NCI-H2227 (cell line): Measurements from ENCODE around the gene NMRAL1.
A peak's percentile ranks its signal among the peaks of the same experiment; 100 is the strongest.

ENCODE experiments used
- DNase-seq: peaks from one replicate; lab custom pipeline; 2025; ENCODE audit not compliant: unreplicated experiment; lab: John Stamatoyannopoulos, UW

Gene NMRAL1

DNA sequence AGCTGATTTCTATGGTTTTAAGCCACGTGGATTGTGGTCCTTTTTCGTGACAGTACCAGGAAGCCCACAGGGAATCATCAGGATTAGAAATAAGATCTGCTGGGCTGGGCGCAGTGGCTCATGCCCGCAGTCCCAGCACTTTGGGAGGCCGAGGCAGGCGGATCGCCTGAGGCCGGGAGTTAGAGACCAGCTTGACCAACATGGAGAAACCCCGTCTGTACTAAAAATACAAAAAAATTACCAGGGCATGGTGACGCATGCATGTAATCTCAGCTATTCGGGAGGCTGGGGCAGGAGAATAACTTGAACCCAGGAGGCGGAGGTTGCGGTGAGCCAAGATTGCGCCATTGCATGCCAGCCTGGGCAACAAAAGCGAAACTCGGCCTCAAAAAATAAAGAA lies 6.5 kb downstream of the NMRAL1 start:
- DNase-seq = no peak

DNA sequence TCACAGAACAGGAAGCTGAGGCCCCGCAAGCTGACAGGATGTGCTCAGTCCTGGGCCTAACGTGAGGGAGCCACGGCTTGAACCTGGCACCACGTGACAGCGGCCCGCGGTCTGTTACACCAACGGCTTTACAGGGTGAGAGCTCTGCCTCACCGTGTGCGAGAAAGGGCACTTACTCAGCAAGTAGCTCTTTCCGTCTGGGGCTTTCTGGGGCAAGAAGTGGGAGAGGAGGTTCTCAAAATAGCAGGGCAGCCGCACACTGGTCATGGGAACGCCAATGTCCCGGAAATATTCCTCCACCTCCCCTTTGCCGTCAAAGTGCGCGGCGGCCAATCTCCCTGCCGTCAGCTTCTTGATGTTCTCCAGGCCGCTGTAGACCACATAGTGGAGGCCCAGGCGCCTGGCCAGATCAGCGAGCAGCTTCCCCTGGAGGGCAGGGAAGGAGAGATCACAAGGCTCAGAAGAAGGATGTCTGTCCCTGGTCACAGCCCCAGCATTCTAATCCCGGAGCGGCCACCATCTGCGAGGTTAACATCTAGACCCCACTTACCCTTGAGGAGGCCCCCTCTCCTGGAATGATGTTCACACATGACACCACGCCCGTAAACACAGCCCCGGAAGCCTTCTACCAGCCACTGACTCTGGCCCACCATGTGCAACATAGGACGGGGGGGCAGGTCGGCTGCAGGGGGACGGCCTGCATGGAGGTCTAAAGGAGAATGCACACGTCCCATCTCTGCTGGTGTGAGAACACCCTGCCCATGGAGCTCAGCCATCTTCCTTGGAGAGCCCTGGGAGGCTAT lies 8.2 kb downstream of the NMRAL1 start:
- DNase-seq = no peak

DNA sequence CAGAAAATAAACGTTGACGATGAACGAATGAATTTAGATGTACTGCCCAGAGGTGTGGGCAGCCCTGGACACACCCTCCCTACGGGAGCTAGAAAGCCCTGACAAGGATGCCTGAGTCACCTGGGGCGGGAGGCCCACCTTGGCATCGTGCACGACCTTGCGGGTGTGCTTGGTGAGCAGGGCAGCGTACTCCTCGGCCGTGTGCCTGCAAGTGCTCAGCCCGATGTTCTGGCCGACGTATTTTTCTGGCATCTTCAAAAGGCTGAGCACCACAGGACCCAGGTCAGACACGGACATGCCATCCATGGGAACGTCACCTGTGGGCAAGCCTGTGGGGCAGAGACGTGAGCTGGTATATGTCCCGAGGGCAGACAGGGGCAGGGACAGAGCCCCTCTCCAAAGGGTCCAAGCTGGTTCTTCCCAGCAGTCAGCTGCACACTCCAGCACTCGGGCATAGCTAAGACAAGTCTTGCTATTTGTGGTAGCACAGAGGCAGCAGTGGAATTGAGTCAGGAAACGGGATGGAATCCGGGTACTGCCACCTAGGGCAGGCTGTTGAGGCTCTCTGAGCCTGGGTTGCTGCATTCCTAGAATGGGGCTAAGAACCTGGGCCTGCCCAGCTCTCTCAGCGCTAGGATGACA lies 10.8 kb downstream of the NMRAL1 start:
- DNase-seq = no peak

DNA sequence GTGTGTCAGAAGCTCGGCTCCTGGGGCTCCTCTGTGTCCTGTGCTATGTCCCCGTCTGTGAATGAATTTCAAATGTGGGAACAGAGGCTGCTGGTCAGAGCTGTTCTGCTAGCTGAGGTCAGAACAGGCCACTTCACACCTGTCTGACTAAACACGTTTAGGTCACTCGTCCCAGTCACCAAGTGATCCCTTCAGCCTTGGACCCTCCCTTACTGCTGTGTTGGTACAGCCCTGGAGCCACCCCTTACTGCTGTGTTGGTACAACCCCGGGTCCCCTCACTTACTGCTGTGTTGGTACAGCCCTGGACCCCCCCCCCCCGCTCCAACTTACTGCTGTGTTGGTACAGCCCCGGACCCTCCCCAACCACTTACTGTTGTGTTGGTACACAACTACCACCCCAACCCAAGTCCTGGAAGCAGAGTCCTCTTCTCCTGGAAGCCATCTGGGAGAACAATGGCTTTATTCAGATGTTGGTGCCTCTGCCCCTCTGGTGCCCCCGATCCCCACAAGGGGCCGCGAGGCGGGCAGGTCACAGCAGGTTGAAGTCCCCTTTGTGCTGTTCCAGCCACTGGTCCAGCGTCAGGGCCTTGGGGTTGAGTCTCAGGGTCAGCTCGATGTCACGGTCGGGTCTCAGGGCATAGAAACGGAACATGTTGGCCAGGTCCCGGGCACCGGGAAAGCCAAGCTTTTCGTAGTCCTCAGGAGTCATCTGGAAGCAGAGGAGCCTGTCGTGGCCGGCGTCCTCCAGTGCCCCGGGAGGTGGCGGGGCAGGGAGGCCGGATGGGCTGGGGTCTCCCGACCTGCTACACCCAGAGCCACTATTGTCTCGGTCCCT lies 13.0 kb downstream of the NMRAL1 start:
- DNase-seq = peak; percentile 62

DNA sequence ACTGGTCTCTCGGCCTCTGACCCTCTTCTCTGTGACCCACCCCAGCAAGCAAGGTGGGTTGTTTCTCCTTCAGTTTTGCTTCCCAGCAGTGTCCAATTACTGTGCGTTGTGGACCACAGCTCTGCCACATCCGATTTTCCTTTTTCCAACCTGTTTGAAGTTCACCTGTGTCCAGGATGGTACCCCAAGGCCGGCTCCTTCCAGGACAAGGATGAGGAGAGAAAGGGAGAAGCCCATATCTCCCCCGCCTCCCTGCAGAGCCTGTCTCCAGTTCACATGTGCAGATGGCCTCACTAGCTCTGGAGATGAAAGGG lies 13.5 kb downstream of the NMRAL1 start:
- peak; percentile 62 for DNase-seq

DNA sequence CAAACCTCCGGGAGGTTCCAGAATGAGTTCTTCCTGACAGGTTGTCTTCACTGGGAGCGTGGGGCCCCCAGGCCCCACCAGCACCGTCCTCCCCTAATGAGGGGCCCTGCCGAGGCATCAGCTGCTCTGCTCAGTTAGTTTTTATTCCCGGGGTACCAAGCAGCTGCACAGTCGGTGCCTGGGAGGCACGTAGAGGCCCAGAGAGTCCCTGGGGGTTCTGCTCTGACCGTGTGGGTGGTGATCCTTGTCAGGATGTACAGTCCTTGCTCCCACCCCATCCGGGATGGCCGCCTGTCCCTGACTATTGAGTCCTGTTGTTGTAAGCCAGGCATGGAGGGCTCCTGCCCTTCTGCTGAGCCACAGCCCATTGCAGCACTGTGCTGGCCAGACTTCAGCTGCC lies 18.5 kb downstream of the NMRAL1 start:
- no peak for DNase-seq

DNA sequence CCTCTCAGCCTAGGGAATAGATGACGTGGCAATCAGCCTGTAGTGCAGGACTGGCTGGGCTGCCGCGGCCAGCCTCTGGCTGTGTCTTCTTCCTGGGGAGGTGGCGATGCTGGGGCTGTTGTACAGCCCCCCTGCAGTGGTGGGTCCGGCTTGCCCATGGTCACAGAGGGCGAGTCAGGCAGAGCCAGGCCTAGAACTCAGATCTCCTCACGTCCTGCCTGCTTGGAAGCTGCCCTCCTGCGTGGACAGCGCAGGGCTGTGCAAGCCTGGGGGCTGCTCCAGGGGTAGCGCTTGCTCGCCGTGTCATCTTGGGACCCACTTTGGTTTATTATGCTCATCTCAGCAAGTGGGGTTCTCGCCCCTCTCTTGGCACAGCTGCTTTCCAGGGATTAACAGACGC lies 19.3 kb downstream of the NMRAL1 start:
- DNase-seq = no peak

DNA sequence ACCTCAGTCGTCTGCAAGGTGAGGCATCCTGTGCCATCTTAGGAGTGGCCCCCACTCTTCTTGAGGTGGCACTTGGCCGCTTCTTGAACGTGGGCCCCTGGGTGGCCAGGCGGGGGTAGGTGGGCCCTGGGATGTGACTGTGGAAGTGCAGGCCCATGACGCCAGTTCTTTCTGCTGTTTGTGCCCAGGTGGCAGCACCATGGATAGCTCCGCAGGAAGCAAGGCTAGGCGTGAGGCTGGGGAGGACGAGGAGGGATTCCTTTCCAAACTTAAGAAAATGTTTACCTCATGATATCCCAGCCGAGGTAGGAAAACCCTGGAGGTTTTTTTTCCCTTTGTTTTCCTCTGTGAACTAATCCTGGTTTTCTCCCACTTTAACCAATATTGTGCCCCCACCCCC lies 19.8 kb downstream of the NMRAL1 start:
- DNase-seq = no peak

DNA sequence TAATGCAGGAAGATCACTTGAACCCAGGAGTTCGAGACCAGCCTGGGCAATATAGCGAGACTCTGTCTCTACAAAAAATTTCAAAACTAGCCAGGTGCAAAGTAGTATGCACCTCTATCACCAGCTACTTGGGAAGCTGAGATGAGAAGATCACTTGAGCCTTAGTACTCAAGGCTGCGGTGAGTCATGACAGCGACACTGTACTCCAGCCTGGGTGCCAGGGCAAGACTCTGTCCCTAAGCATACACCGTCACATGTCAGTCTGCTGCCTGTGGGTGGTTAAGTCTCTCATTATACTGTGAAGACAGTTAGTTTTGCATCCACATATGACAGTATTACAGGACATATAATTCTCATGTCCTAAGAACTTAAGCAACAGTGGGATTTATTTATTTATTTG lies 21.8 kb downstream of the NMRAL1 start:
- DNase-seq = no peak

DNA sequence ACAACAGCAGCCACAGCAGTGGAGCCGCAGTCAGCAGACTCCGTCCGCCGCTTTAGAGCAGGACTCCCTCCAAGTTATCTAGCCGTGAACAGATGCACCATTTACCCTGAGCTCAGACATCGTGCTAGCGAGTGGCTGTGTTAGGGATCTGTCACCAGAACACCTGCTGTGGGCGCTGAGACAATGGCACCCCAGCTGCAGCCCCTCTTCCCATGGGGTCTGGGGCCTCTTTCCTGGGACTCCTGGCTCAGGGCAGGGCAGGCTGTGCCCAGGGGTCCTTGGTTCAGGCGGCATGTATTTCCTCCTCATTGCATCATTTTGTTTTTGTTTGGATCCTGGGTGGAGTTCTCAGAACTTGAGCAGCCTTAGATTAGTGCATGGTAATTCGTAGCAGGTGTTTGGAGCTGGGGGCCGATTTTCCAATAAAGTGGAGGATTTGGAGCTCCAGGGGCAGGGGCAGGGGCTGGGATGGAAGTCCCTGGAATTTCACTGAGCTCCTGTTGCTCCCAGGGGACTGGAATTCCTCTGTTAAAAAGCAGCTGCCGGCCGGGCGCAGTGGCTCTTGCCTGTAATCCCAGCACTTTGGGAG lies 23.4 kb downstream of the NMRAL1 start:
- no peak for DNase-seq

DNA sequence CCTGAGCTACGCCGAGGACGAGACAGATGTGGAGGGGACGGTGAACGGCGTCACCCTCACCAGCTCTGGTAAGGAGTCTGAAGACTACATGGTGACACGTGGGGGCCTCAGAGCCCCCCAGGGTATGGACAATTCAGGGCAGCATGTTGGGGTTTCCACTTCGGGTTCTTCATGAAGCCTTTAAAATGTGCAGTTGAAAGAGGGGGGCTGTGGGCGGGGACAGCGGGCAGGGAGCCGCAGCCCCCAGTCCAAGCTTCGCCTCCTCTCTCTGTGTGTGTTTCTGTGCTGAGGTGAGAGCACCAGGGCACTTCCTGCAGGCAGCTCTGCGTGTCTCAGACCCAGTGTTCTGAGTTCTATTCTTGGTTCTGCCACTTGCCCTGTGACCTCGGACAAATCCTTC lies 24.0 kb downstream of the NMRAL1 start:
- no peak for DNase-seq

DNA sequence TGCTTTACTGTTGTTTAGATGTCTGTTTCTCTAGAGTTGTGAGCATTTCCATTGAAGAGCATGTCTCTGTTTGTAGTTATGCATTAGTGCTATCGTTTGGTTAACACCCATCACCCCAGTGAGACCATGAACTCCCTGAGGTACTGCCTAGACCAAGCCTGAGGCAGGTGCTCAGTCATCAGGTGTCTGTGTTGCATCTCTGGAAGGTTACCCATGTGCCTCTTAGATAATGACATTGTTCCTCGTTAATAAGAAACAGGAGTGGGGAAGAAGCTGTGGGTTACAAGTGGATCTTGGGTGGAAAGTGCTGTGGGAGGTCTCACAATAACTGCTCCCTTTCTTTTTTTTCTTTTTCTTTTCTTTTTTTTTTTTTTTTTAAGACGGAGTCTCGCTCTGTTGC lies 30.4 kb downstream of the NMRAL1 start:
- DNase-seq = no peak

DNA sequence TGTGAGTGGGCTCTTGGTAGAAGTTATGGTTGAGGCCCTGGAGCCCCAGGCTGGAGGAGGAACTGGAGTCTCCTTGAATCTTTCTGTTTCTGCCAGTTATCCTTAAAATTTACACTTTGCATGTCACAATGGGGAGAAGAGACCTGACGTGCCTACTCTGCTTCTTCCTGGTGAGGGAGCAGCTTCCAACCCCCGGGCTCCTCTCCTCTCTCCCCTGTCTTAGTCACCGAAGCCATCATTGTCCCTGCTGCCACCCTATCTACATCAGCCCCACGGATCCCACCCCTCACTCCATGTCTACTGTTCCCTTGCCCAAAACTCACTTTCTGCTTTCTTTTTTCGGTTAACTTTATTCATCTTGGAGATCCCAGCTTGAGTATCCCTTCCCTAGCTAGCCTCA lies 31.2 kb downstream of the NMRAL1 start:
- DNase-seq = no peak

DNA sequence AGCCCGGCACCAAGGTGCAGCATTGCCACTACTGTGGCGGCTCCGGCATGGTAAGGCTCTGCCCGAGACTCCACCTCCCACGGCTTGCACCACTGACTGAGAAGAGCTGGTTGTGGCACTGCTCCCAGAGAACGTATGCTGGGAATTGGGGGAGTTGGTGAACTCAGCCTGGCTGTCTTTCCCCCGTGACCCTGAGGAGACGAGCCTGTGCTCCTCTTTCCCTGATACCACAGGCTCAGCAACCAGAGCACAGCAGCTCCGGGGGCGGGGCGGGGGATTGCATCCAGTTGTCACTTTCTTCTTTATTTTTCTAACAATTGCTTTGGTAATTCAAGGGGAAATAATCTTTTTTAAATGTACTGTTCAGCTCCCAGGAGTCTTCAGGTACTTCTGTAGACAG lies 32.1 kb downstream of the NMRAL1 start:
- DNase-seq = no peak

DNA sequence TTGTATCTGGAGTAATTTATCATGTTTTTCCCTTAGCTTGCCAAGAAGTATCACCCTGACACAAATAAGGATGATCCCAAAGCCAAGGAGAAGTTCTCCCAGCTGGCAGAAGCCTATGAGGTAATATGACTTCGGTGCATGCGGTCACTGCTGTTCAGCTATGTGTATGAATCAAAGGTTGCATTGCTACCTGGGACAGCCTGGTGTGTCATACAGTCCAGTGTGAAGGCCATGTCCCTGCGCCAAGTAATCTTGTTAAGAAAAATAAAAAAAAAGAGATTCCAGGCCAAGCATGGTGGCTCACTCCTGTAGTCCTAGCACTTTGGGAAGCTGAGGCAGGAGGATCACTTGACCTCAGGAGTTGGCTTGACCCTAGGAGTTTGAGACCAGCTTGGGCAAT lies 37.1 kb downstream of the NMRAL1 start:
- DNase-seq = no peak

DNA sequence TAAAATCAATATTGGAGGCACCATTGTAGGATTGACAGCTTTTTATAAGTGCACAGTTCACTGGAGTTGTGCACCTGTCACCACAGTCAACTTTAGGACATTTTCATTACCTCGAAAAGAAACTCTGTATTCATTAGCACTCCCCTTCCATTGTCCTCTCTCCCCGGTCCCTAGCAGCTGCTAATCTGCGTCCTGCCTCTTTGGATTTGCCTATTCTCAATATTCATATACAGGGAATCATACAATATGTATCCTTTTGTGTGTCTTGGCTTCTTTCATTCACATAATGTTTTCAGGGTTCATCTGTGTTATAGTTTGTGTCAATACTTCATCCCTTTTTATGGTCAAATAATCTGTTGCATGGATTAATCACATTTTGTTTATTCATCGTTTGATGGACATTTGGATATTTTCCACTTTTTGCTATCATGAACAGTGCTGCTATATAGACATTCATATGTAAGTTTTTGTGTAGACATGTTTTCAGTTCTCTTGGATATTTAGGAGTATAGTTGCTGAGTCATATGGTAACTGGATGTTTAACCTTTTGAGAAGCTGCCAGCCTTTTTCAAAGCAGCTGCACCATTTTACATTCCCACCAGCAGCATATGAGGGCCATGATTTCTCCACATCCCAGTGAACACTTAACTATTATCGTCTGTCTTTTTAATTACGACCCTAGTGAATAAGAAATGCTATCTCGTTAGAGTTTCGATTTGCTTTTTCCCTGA lies 38.9 kb downstream of the NMRAL1 start:
- DNase-seq = no peak

DNA sequence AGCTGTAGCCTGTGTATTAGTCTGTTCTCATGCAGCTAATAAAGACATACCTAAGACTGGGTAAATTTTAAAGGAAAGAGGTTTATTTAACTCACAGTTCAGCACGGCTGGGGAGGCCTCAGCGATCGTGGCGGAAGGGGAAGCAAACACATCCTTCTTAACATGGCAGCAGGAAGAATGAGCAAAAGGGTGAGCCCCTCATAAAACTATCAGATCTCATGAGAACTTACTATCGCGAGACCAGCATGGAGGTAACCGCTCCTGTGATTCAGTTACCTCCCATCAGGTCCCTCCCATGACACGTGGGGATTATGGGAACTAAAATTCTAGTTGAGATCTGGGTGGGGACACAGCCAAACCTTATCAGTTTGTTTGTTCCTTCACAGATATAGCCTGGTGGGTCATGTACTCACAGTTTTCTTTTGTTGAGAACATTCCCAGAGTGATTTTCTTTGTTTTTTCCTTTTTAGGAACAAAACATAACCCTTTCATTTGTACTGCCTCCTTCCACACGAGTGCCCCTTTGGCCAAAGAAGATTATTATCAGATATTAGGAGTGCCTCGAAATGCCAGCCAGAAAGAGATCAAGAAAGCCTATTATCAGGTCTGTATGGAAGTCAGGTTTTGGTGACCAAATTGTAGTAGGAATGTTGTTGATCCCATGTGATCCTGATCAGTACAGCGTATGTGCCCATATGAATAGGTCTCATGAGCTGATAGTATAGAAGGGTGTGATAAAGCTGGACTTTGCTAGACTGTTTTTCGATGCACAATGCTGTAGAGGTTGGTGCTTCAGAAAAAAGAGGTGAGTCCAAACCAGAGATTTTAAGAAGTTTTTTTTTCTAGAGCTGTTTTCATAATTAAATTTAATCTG lies 40.3 kb downstream of the NMRAL1 start:
- DNase-seq = no peak

DNA sequence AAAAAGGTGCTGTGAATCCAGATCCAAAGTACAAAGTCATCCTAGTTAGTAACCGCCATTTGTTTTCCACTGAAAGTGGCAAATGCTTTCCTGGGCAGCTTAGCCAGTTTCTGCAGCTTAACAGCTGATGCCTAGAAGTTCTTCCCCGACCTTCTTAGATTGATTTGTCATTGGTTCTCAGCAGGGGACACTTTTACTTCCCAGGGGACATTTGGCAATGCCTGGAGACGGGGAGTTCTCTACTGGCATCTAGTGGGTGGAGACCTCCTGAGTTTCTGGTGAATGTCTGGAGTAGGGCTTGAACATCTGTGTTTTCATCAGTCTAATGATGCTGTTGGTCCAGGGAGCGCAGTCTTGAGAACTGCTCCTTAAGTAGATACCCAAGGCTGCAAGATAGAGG lies 41.2 kb downstream of the NMRAL1 start:
- DNase-seq = no peak

DNA sequence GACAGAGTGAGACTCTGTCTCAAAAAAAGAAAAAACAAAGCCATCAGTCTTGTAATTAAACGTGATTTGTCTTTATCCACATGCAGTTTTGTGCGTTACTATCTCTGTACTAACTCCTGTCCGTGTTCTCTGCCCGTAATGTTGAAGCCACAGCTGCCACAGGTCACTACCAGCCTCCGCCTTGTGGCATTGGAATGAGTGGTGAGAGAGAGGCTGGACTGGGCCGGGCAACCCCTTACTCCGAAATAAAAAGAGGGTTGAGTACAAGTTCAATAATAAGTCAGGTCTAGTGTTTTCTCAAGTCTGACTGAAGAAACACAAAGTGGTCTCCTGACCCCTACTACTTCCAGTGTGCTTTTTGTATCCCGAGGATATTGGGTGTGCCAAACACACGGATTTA lies 43.4 kb downstream of the NMRAL1 start:
- no peak for DNase-seq

DNA sequence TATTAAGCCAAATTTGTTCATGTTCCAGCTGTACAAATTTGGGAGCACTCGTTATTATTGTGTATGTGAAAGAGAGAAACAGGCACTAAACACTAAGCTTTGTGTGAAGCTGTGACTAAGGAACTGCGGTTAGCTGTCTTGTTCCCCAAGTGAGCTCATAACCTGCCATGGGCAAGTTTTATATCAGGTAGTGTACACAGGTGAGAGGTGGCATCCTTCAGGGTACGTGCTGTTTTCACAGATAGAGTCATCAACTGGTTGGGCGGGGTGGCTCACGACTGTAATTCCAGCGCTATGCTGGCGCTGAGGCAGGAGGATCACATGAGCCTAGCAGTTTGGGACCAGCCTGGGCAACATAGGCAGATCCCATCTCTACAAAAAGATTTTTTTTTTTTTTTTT lies 45.9 kb downstream of the NMRAL1 start:
- no peak for DNase-seq
